ENCODE results near the gene TMEM151A.

- no peak for TF ChIP-seq CTCF (conservative IDR thresholded peaks at IDR 0.05; ENCODE audit: low read depth, low read length)
- no peak for TF ChIP-seq EZH2phosphoT487 (IDR thresholded peaks at IDR 0.05; ENCODE audit: borderline replicate concordance, low read length)
- no peak for TF ChIP-seq EZH2 (IDR thresholded peaks at IDR 0.05; ENCODE audit: low read length, unreplicated experiment)
These were observed 47.7 kb upstream of the TMEM151A start for GRCh38 chr11:66243782-66244535.

All from PC-3 (cell line).